IMR-90 (cell line): ENCODE data around the gene MRGPRX1. TPM values are rescaled to one million over a fixed set of nuclear protein-coding genes. Genes with fewer than 3 reads are reported as not detected.

Experiments used
- ATAC-seq: fragments of 200-7000 bp; cut with Tn5 transposase; 2 replicates; pipeline ENCODE4 v1.9.1; 2020; ENCODE audit warnings: low read depth, mild to moderate bottlenecking, moderate library complexity
- Bru-seq: library from RNA; stranded (reverse); fragments of 400-500 nt; gene quantifications from one replicate; lab custom pipeline; 2021; lab: Mats Ljungman, UMichigan
- BruChase-seq, 2 experiments: library from RNA; stranded (reverse); fragments of 400-500 nt; gene quantifications; one replicate each; lab custom pipeline; 2021; lab: Mats Ljungman, UMichigan
- BruUV-seq: library from RNA; stranded (reverse); fragments of 400-500 nt; replicated peaks from 2 replicates; lab custom pipeline; 2021; lab: Mats Ljungman, UMichigan
- CTCF ChIA-PET: fragments of 300-600 bp; formaldehyde crosslinking; extraction: SDS; loops from one replicate; lab custom pipeline; 2021; ENCODE audit warnings: antibody characterized with exemption; lab: Yijun Ruan, JAX
- POLR2A ChIA-PET: fragments of 300-600 bp; sonication (Branson Sonifier 250); formaldehyde crosslinking; loops from one replicate; lab custom pipeline; 2022; ENCODE audit warnings: antibody characterized with exemption; ENCODE audit not compliant: unreplicated experiment; lab: Charles Lee
- DNase-seq: peaks from one replicate; pipeline ENCODE4 v3.0.0; 2013
- H2AFZ ChIP-seq: replicated peaks from 2 replicates; pipeline ENCODE3; 2013; ENCODE audit warnings: low read length, mild to moderate bottlenecking; ENCODE audit not compliant: poor library complexity
- H2AK5ac ChIP-seq: 2 replicates; pipeline ENCODE4 v1.6.1; 2013; ENCODE audit warnings: low read depth, low read length, inconsistent platforms
- H2AK9ac ChIP-seq: replicated peaks from 2 replicates; pipeline ENCODE3; 2013; ENCODE audit warnings: mild to moderate bottlenecking, low read depth, low read length, moderate library complexity; ENCODE audit not compliant: poor library complexity
- H2BK120ac ChIP-seq: 2 replicates; pipeline ENCODE4 v1.6.1; 2013; ENCODE audit warnings: low read depth, low read length, inconsistent platforms
- H2BK15ac ChIP-seq: 3 replicates; pipeline ENCODE4 v1.6.1; 2013; ENCODE audit warnings: low read depth, low read length, inconsistent platforms
- H2BK20ac ChIP-seq: 2 replicates; pipeline ENCODE4 v1.6.1; 2013; ENCODE audit warnings: low read depth, mild to moderate bottlenecking, inconsistent platforms, low read length, moderate library complexity
- H2BK5ac ChIP-seq: 2 replicates; pipeline ENCODE4 v1.6.1; 2013; ENCODE audit warnings: mild to moderate bottlenecking, low read depth, low read length, inconsistent platforms; ENCODE audit not compliant: poor library complexity, severe bottlenecking
- H3K14ac ChIP-seq: replicated peaks from 2 replicates; pipeline ENCODE4 v1.6.1; 2013; ENCODE audit warnings: low read depth, low read length, inconsistent platforms
- H3K18ac ChIP-seq: 2 replicates; pipeline ENCODE4 v1.6.1; 2013; ENCODE audit warnings: low read depth, low read length, control low read depth
- H3K23ac ChIP-seq: 2 replicates; pipeline ENCODE4 v1.6.1; 2013; ENCODE audit warnings: low read depth, low read length, inconsistent platforms
- H3K27ac ChIP-seq: 2 replicates; pipeline ENCODE4 v1.5.1; 2013; ENCODE audit warnings: mild to moderate bottlenecking, control low read depth, low read length; ENCODE audit not compliant: insufficient read depth
- H3K27me3 ChIP-seq: 2 replicates; pipeline ENCODE4 v1.6.1; 2013; ENCODE audit warnings: low read length; ENCODE audit not compliant: control insufficient read depth, insufficient read depth
- H3K36me3 ChIP-seq: 2 replicates; pipeline ENCODE4 v1.6.1; 2013; ENCODE audit warnings: low read length, mixed read lengths; ENCODE audit not compliant: control insufficient read depth, insufficient read depth
- H3K4ac ChIP-seq: 2 replicates; pipeline ENCODE4 v1.6.1; 2013; ENCODE audit warnings: low read depth, low read length, inconsistent platforms
- H3K4me1 ChIP-seq: 2 replicates; pipeline ENCODE4 v1.6.1; 2013; ENCODE audit warnings: low read length, mixed read lengths; ENCODE audit not compliant: control insufficient read depth, insufficient read depth
- H3K4me2 ChIP-seq: 2 replicates; pipeline ENCODE4 v1.6.1; 2013; ENCODE audit warnings: low read depth, mild to moderate bottlenecking, control low read depth, low read length, moderate library complexity
- H3K4me3 ChIP-seq: 2 replicates; pipeline ENCODE4 v1.5.1; 2013; ENCODE audit warnings: low read depth, mild to moderate bottlenecking, control low read depth, low read length, moderate library complexity; ENCODE audit not compliant: insufficient read depth
- H3K56ac ChIP-seq: 2 replicates; pipeline ENCODE4 v1.6.1; 2013; ENCODE audit warnings: low read length, inconsistent platforms; ENCODE audit not compliant: insufficient read depth; ENCODE audit errors: extremely low read depth
- H3K79me1 ChIP-seq, 2 experiments: 2 replicates each; pipeline ENCODE4 v1.6.1; 2013; ENCODE audit warnings: low read length in 2 of 2, inconsistent platforms in 1 of 2, low read depth in 1 of 2
- H3K9ac ChIP-seq: 2 replicates; pipeline ENCODE4 v1.6.1; 2013; ENCODE audit warnings: low read depth, low read length, control low read depth
- H3K9me1 ChIP-seq: 2 replicates; pipeline ENCODE4 v1.6.1; 2013; ENCODE audit warnings: low read length, inconsistent platforms; ENCODE audit not compliant: insufficient read depth
- H3K9me3 ChIP-seq: 2 replicates; pipeline ENCODE4 v1.6.1; 2013; ENCODE audit warnings: low read length; ENCODE audit not compliant: control insufficient read depth, insufficient read depth
- H4K20me1 ChIP-seq: 2 replicates; pipeline ENCODE4 v1.6.1; 2013; ENCODE audit warnings: low read length, inconsistent platforms; ENCODE audit not compliant: insufficient read depth
- H4K5ac ChIP-seq: 2 replicates; pipeline ENCODE4 v1.6.1; 2013; ENCODE audit warnings: mild to moderate bottlenecking, low read depth, low read length, control low read depth
- H4K8ac ChIP-seq, 2 experiments: 2 replicates each; pipeline ENCODE4 v1.6.1; 2013; ENCODE audit warnings: low read depth in 2 of 2, low read length in 2 of 2, control low read depth in 1 of 2, inconsistent platforms in 1 of 2
- H4K91ac ChIP-seq: 2 replicates; pipeline ENCODE4 v1.6.1; 2013; ENCODE audit warnings: low read depth, low read length, inconsistent platforms; ENCODE audit not compliant: insufficient read depth
- MXI1 ChIP-seq: IDR thresholded peaks from 2 replicates; pipeline ENCODE4 v1.6.1; 2012; ENCODE audit warnings: low read depth, mild to moderate bottlenecking, low read length, moderate library complexity, borderline replicate concordance
- RAD21 ChIP-seq: IDR thresholded peaks from 2 replicates; pipeline ENCODE4 v1.6.1; 2012; ENCODE audit warnings: low read length, improper control_type of control experiment
- WGBS, 2 experiments: methylation state at CpG; one replicate each; pipeline versions ENCODE4 v1.1.5 to v1.1.7; 2013; ENCODE audit warnings: missing lambda C conversion rate in 2 of 2; ENCODE audit not compliant: insufficient read length in 1 of 2; ENCODE audit errors: extremely low coverage in 2 of 2; 5-methylcytosine and 5-hydroxymethylcytosine counted together
- dilution Hi-C: fragments of 300-500 bp; cut with HindIII; formaldehyde crosslinking; loops from one replicate; pipeline ENCODE4 v1.14.3; 2018; ENCODE audit warnings: low sequenced_read_pairs; ENCODE audit not compliant: unreplicated experiment
- in situ Hi-C: fragments of 300-500 bp; cut with MboI; formaldehyde crosslinking; loops from 3 replicates; pipeline ENCODE4 v1.14.3; 2019; ENCODE audit warnings: low sequenced_read_pairs, inconsistent platforms, mixed read lengths
- intact Hi-C: fragments of 100-400 bp; cut with micrococcal nuclease; formaldehyde crosslinking; loops from 2 replicates; pipeline ENCODE4 v1.10.0; 2022
- long read RNA-seq: library from polyadenylated mRNA; unstranded; transcript quantifications from one replicate; pipeline ENCODE4 v2.0.0, GENCODE V29; 2021; ENCODE audit not compliant: unreplicated experiment
- polyA plus RNA-seq, 3 experiments: library from polyadenylated mRNA; depleted of rRNA; stranded (reverse); fragments of >200 nt; gene quantifications; 2 replicates each; pipeline ENCODE4 v1.2.3, GENCODE V29; 2012; ENCODE audit warnings: low replicate concordance in 1 of 3
- total RNA-seq: library from RNA; depleted of rRNA; stranded (reverse); fragments of >200 nt; gene quantifications from 2 replicates; pipeline ENCODE4 v1.2.3, GENCODE V29; 2012; rRNA removed

Gene MRGPRX1
- total RNA-seq (not detected in 2 replicates), polyA plus RNA-seq (2012; rRNA removed) (not detected in 2 replicates), Bru-seq, nascent RNA (not detected), BruChase-seq, experiment 1, labeled RNA remaining after a 6-hour chase (not detected), BruChase-seq, experiment 2, labeled RNA remaining after a 2-hour chase (not detected)
- polyA plus RNA-seq (2012; cell fraction: cytosol; rRNA removed) = not detected in 2 replicates
- polyA plus RNA-seq (2012; cell fraction: nucleus; rRNA removed; ENCODE audit: low replicate concordance) = not detected in 2 replicates
- long read RNA-seq = 0 reads

DNA sequence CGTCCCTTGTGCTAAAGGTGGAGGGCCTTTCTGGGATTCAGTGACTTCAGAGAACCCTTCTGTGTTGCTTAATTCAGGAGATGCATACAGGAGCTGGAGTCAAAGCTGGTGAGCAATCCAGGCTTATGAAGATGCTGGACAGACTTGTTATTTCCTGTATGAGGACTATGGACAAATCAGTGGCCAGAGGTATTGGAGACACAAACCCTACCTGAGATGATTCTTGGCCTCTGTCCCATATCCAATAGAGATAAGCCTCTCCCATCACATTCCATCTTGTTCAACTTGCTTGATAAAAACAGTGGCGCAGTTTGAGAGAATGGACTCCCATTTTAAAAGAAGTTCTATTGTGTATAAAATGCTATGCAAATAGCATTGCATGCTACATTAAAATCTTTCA lies at the start of gene MRGPRX1:
Gene MRGPRX1 (minus strand): TSS at position 101 of the 400 bp plus-strand sequence. CDS start 4,630 bp downstream, outside the sequence.
- Histone ChIP-seq H3K36me3 (no peaks in the 10 kb centered on the region), H2AFZ (no peak within 1 kb of the TSS), H2AK9ac (no peak within 1 kb of the TSS), H4K8ac (no peak within 1 kb of the TSS), H3K4me3 (no peak within 1 kb of the TSS), H3K4me2 (no peak within 1 kb of the TSS), H2BK120ac (no peak within 1 kb of the TSS), H3K4ac (no peak within 1 kb of the TSS), H3K23ac (no peak within 1 kb of the TSS), H3K18ac (no peak within 1 kb of the TSS), H4K20me1 (no peaks in the 10 kb centered on the region), H4K91ac (no peak within 1 kb of the TSS), H3K27me3 (no peaks in the 10 kb centered on the region), H2BK15ac (no peak within 1 kb of the TSS), H2BK5ac (no peak within 1 kb of the TSS), H4K5ac (no peak within 1 kb of the TSS), H3K9me1 (no peaks in the 10 kb centered on the region), H3K56ac (no peak within 1 kb of the TSS), H3K9ac (no peak within 1 kb of the TSS), H3K79me1 (no peaks in the 10 kb centered on the region), H3K9me3 (no peaks in the 10 kb centered on the region), H3K14ac (no peak within 1 kb of the TSS), H2AK5ac (no peak within 1 kb of the TSS), H3K27ac (no peak within 1 kb of the TSS), H3K4me1 (no peaks in the 10 kb centered on the region), H2BK20ac (no peak within 1 kb of the TSS)
- intact Hi-C loops = no loop called here
- no TSS peak for BruUV-seq
- CTCF ChIA-PET = no interaction called here
- no peak for DNase-seq
- dilution Hi-C loops = no loop called here
- no peak for ATAC-seq
- in situ Hi-C loops = no loop called here
- POLR2A ChIA-PET = no interaction called here
- WGBS, 2 experiments = no CpG with 5 or more reads among the region's 2 CpGs
- no peak for TF ChIP-seq RAD21
- TF ChIP-seq MXI1 = no peak
